Panc1 (cell line): ENCODE results near the gene CTXND2.
"Not testable (repeated sequence)": the region's sequence is repeated elsewhere in the genome, so short reads cannot be mapped to it uniquely, and the experiment has no call there.

ENCODE experiments used
- CTCF ChIP-seq: fragments of 450-650 bp; IDR thresholded peaks from 2 replicates; pipeline ENCODE4 v1.5.1; 2017; ENCODE audit warnings: mild to moderate bottlenecking
- POLR2AphosphoS5 ChIP-seq: IDR thresholded peaks from 2 replicates; pipeline ENCODE4 v1.6.1; 2012; ENCODE audit warnings: mild to moderate bottlenecking, low read depth, low read length, moderate library complexity
- REST ChIP-seq, 2 experiments: IDR thresholded peaks; 2 replicates each; pipeline ENCODE4 v1.6.1; 2011 to 2012; ENCODE audit warnings: low read depth in 2 of 2, control low read depth in 1 of 2, low read length in 1 of 2, mild to moderate bottlenecking in 1 of 2, moderate library complexity in 1 of 2; ENCODE audit not compliant: insufficient read depth in 1 of 2
- SIN3A ChIP-seq: IDR thresholded peaks from 2 replicates; pipeline ENCODE4 v1.6.1; 2012; ENCODE audit warnings: low read depth, mild to moderate bottlenecking, low read length, moderate library complexity, borderline replicate concordance; ENCODE audit not compliant: insufficient read depth

GRCh38 chr1:150852734-150853133 lies 34.2 kb upstream of the CTXND2 start:
- not testable (repeated sequence) for TF ChIP-seq SIN3A; POLR2AphosphoS5; CTCF; REST (IDR thresholded peaks at IDR 0.05; ENCODE audit: insufficient read depth in 1 of 2, low read depth in 2 of 2, low read length in 1 of 2)
